Coronary artery (tissue), 2 donors: ENCODE results near the gene PRR13.
A peak's percentile ranks its signal among the peaks of the same experiment; 100 is the strongest.

ENCODE experiments used
- DNase-seq: peaks from one replicate; pipeline ENCODE4 v3.0.0-alpha.2; 2017; ENCODE audit warnings: low spot score
- H3K27ac ChIP-seq, 2 donors: fragments of 200-600 bp; sonication (generic); one replicate each; pipeline ENCODE4 v1.5.1; 2016 to 2019
- H3K4me3 ChIP-seq: fragments of 200-600 bp; sonication (generic); 2 replicates; pipeline ENCODE4 v1.5.1; 2016; ENCODE audit warnings: mild to moderate bottlenecking, moderate library complexity
- TF ChIP-seq, protein P1 (sequence below): fragments of 200-600 bp; sonication (generic); IDR thresholded peaks from one replicate; pipeline ENCODE4 v1.5.1; 2019; ENCODE audit warnings: antibody characterized with exemption

Gene PRR13

DNA sequence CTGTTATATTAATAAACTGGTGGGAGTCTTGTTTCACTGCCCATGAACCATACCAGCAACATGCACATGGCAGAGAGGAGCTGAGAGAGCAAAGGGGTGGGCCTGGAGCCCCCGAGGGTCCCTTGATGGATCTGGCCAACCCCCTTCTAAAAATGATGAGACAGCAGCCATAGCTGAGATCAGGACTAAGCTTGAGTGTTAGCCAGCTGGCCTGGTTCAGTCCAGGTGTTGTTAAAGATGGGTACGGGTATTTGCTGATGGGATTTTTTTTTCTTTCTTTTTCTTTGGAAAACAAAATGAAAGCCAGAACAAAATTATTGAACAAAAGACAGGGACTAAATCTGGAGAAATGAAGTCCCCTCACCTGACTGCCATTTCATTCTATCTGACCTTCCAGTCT lies 26.3 kb downstream of the PRR13 start:
- Histone ChIP-seq H3K27ac (no peak overlapping the region), H3K4me3 (no peak overlapping the region)
- DNase-seq = no peak
- TF ChIP-seq, protein P1, sequence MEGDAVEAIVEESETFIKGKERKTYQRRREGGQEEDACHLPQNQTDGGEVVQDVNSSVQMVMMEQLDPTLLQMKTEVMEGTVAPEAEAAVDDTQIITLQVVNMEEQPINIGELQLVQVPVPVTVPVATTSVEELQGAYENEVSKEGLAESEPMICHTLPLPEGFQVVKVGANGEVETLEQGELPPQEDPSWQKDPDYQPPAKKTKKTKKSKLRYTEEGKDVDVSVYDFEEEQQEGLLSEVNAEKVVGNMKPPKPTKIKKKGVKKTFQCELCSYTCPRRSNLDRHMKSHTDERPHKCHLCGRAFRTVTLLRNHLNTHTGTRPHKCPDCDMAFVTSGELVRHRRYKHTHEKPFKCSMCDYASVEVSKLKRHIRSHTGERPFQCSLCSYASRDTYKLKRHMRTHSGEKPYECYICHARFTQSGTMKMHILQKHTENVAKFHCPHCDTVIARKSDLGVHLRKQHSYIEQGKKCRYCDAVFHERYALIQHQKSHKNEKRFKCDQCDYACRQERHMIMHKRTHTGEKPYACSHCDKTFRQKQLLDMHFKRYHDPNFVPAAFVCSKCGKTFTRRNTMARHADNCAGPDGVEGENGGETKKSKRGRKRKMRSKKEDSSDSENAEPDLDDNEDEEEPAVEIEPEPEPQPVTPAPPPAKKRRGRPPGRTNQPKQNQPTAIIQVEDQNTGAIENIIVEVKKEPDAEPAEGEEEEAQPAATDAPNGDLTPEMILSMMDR = no peak

DNA sequence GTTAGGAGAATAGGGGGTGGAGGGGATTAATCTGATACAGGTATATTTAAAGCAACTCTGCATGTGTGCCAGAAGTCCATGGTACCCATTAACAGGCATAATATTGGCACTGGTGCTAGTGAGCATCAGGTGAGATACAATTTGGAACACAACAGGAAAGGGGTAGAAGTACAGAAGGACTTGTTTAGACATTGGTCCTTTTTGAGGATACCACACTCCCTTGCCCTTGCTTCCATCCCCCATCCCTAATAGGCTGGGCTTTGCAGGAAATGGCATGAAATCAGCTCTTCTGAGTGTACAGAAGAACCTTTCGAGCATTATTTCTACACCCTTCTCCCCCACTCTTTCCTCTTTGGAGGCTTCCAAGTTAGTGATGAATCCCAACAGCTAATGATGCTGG lies 26.7 kb downstream of the PRR13 start:
- no peak for DNase-seq

DNA sequence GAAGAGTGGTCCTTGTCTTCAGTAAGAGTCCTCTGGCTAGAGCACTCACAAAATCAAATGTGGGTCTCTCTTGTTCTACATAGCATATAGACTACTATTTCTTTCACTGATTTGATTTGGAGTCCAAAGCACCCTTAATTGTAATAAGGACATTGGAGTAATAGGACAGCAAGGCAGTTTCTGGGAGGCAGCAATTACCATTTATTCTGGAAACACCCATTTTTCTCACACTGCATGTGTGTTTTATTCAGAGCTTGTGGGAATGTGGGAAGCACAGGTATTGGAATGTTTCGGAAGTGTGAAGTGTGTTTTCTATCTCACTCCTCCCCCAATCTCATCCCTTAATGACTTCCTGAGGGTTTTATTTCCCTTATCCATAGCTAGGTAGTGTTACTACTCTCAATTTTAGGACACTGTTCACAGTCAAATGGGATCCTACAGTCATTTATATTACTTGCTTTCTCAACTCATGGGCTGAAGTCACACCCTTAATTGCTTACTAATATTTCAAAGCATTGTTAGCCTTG lies 30.6 kb downstream of the PRR13 start:
- Histone ChIP-seq H3K4me3 (no peak overlapping the region), H3K27ac (peak overlapping the region in 1 of 2 donors; percentile 2)
- TF ChIP-seq, protein P1 = no peak
- DNase-seq = no peak

More for the DNA sequence above, 26.7 kb downstream of the PRR13 start:
- TF ChIP-seq, protein P1 = no peak
- H3K27ac ChIP-seq = no peak overlapping the region
- H3K4me3 ChIP-seq = no peak overlapping the region

DNA sequence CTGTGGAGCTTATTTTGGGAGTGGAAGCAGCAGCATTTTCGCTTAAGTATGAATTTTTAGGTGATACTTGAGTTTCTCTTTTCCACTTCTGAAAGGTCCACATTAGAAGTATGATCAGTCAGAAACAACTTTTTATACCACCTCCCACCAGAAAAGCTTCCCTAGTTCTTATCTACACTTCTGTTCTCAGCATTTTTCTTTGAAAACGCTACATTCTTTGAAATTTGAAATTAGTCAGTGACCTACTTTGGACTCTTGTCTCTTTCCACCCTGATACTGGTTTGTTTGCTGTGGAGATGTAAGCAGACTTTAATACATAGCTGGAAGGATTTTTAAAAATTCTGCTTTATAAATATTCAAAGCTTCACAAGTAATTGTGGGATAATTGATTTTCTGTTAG lies 32.5 kb downstream of the PRR13 start:
- TF ChIP-seq, protein P1 = no peak
- no peak for DNase-seq
- Histone ChIP-seq H3K27ac (no peak overlapping the region), H3K4me3 (no peak overlapping the region)

DNA sequence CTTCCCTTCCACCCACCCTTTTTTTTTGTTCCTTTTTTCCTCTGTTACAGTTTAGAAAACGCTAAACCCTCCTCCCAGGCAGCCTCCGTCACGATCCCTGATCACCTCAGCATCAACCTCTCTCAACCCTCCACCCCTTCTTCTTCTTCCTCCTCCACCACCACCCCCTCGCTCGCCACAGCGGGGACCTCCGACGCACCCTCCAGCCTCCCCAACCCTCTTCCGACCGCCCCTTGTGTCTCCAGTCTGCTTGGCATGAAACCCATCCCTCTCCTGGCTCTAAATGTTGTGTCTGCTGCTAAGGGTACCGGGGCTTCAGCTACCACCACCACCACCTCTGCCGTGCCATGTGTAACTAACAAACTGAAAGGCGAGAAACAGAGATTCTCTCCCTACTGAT lies 33.3 kb downstream of the PRR13 start:
- Histone ChIP-seq H3K27ac (peak overlapping the region in 1 of 2 donors; percentile 35), H3K4me3 (no peak overlapping the region)
- TF ChIP-seq, protein P1 = no peak
- DNase-seq = no peak

GRCh38 chr12:53476769-53477209 lies 35.3 kb downstream of the PRR13 start:
- Histone ChIP-seq H3K27ac (peak overlapping the region; percentile 23 to 24), H3K4me3 (no peak overlapping the region)
- no peak for DNase-seq
- TF ChIP-seq, protein P1 = no peak

DNA sequence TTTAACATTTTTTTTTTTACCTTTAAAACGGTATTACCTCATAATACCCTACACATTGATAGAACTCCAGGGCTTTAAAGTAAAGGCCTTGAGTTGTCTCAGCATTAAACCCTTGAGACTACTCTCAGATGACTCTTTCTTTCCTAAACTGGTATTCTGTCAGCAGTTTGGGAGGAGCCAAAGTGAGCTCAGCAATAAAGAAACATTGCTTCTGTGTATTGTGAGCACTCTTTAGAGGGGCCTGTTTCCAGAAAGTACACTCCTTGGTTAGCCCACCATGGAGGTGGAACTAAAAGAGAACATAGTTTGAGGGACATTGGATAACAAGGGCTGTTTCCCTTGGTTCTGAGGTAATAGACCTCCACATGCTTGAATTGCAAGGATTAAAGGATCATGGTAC lies 37.3 kb downstream of the PRR13 start:
- DNase-seq = peak; percentile 0
- TF ChIP-seq, protein P1 = no peak
- no peak overlapping the region for H3K4me3 ChIP-seq
- peak overlapping the region; percentile 42 to 50 for H3K27ac ChIP-seq
